ENCODE measurements around the gene ZBTB5. TPM values are rescaled to one million over a fixed set of nuclear protein-coding genes. Genes with fewer than 3 reads are reported as not detected.

The ZBTB5 gene
- total RNA-seq, 1 experiment from 2014 or later, result 8.8 TPM

DNA sequence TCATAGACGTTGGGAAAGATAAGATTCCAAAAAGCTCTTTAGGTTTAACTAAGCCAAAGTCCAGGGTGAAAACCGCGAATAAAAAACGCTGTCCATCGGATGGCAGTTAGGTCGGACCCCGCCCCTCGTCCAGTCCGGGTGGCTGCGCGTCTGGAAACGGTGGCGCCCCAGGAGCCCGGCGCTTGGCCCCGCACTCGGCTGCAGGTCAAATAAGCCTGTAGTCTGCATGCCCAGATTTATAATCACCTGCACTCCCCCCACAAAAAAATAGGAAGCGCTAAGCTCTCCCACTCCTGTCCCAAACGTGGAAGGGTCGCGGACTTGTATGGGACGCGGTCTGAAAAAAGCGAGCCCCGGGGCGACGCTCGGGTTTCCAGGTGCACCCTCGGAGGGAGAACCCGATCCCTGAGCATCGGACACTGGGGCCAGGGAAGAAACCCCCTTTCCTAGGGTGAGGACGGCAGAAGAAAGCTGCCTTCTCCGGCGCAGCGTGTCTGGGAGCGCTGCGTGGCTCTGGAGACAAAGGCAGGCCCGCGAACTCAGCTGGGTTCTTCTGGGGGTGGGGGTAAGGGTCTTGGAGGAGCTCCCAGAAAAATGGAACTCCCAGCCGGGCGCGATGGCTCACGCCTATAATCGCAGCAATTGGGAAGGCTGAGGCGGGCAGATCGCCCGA, 923 bp upstream of the ZBTB5 start:
- BruUV-seq (replicated peaks), result TSS peak; percentile 97
- ChIA-PET POLR2A (ENCODE audit: unreplicated experiment) (interaction anchor here (0.6 to 0.7 kb wide), 3 partner anchors 53 to 568 kb away, joined by 3 to 8 read pairs (median 3); no protein-coding TSS in a partner anchor), CTCF (interaction anchor here (0.8 to 1.8 kb wide), 2 partner anchors 15 to 20 kb away, joined by 3 to 5 read pairs; no protein-coding TSS in a partner anchor)
- Histone ChIP-seq H3K79me2 (ENCODE audit: low read depth) (peaks cover 35% of the 10 kb centered on the region), H4K20me1 (ENCODE audit: insufficient read depth) (0 out of 2 replicates have a peak, but pooled peaks cover 7% of the 10 kb centered on the region), H3K27ac (peak overlapping the region; percentile 80), H3K27me3 (ENCODE audit: insufficient read depth, low read depth) (no peaks in the 10 kb centered on the region), H3F3A (ENCODE audit: insufficient read depth, low read depth) (peaks cover 29% of the 10 kb centered on the region), H3K4me1 (replicated peaks; ENCODE audit: insufficient read depth) (peaks cover 21% of the 10 kb centered on the region), H3K4me3 (peak overlapping the region; percentile 71), H3K36me3 (ENCODE audit: low read depth) (no peaks in the 10 kb centered on the region), H2AFZ (peak overlapping the region; percentile 92), H3K9me3 (ENCODE audit: insufficient read depth, low read depth) (no peaks in the 10 kb centered on the region), H3K4me2 (peak overlapping the region; percentile 82), H3K9me2 (ENCODE audit: insufficient read depth) (no peaks in the 10 kb centered on the region)
- TF ChIP-seq, protein P1, sequence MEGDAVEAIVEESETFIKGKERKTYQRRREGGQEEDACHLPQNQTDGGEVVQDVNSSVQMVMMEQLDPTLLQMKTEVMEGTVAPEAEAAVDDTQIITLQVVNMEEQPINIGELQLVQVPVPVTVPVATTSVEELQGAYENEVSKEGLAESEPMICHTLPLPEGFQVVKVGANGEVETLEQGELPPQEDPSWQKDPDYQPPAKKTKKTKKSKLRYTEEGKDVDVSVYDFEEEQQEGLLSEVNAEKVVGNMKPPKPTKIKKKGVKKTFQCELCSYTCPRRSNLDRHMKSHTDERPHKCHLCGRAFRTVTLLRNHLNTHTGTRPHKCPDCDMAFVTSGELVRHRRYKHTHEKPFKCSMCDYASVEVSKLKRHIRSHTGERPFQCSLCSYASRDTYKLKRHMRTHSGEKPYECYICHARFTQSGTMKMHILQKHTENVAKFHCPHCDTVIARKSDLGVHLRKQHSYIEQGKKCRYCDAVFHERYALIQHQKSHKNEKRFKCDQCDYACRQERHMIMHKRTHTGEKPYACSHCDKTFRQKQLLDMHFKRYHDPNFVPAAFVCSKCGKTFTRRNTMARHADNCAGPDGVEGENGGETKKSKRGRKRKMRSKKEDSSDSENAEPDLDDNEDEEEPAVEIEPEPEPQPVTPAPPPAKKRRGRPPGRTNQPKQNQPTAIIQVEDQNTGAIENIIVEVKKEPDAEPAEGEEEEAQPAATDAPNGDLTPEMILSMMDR (conservative IDR thresholded peaks at IDR 0.05), result no peak
- TF ChIP-seq EZH2 (IDR thresholded peaks at IDR 0.05; ENCODE audit: low read depth), result no peak
- intact Hi-C loops (cut with micrococcal nuclease; ENCODE audit: unreplicated experiment), result no loop called here
- peak; percentile 58 to 72 for DNase-seq

DNA sequence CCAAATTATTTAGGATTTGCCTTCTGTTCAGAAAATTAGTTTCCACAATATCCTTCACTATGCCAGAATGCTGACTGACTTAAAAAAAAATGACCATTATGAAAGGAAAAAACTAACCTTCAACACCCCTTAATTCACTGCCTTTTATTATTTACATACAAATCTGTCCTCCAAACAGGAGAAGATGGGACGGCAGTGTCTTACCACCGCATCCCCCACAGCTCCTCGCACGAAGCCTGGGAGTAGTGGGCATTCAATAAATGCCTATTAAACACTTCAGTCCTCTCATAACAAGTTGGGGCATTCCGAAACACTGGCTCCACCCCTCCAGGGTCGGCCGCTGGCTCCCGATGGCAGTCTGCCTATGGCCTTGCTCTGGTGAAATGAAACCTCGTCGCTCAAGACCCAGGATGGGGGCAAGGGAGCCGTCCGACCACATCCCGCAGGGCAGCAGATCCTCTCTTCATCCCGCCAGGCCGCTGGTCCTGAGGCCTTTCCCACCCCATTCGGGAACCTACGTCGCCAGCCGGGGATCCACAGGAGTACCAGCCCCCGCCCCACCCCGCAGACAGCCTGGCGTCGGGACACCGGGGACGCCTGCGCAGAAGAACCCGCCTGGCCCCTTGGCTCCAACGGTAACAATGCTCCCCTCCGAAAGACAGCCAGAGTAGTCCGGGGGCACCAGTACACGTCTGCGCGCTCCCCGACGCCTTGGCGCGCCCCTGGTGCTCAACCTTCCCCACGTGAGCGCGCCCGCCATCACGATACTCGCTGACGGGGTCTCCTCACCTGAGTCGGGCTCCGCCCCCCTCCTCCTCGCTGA, 613 bp downstream of the ZBTB5 start:
- Histone ChIP-seq H3K9me2 (ENCODE audit: insufficient read depth) (no peaks in the 10 kb centered on the region), H3K27ac (peak overlapping the region; percentile 81), H3K9me3 (ENCODE audit: insufficient read depth, low read depth) (no peaks in the 10 kb centered on the region), H2AFZ (peak overlapping the region; percentile 86), H3K36me3 (ENCODE audit: low read depth) (no peaks in the 10 kb centered on the region), H3K79me2 (ENCODE audit: low read depth) (peaks cover 50% of the 10 kb centered on the region), H3K4me2 (peak overlapping the region; percentile 99), H4K20me1 (ENCODE audit: insufficient read depth) (peaks cover 7% of the 10 kb centered on the region; the same call in 1 of the 2 replicates), H3K27me3 (ENCODE audit: insufficient read depth, low read depth) (no peaks in the 10 kb centered on the region), H3F3A (ENCODE audit: insufficient read depth, low read depth) (peaks cover 27% of the 10 kb centered on the region), H3K4me3 (peak overlapping the region; percentile 92), H3K4me1 (replicated peaks; ENCODE audit: insufficient read depth) (peaks cover 21% of the 10 kb centered on the region)
- DNase-seq, result peak in 1 of 2 experiments; percentile 57
- BruUV-seq (replicated peaks), result no TSS peak
- TF ChIP-seq, protein P1 (conservative IDR thresholded peaks at IDR 0.05), result no peak
- TF ChIP-seq EZH2 (IDR thresholded peaks at IDR 0.05; ENCODE audit: low read depth), result no peak
- ChIA-PET CTCF (interaction anchor here (0.9 to 1.8 kb wide), 2 partner anchors 17 to 52 kb away, joined by 3 to 5 read pairs; no protein-coding TSS in a partner anchor), POLR2A (ENCODE audit: unreplicated experiment) (interaction anchor here (0.6 to 0.7 kb wide), 3 partner anchors 21 to 557 kb away, joined by 6 to 12 read pairs (median 6); no protein-coding TSS in a partner anchor)
- intact Hi-C loops (cut with micrococcal nuclease; ENCODE audit: unreplicated experiment), result loop anchor here (2.0 kb wide), 2 partner anchors 42 to 52 kb away; partner anchors contain the start of gene GRHPR

DNA sequence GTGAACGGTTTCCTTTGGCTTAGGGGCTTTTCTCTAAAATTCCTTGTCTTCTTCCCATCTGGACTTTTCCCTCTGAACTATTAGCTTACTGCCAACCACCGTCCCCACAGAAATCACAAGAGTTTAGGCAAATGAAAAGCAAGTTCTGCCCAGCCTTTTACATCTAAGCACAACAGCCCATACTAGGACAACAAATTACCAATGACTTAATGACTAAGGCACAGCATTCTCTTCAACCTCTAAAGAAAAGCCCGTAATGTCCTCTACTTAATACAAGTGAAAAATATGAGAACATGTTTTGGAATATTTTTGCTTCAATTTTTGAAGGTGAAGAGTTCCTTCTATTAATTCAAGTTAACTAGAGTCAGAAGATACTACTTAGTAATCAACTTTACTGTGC, 1.2 kb downstream of the ZBTB5 start:
- no peaks in the 10 kb centered on the region for H3K27me3 ChIP-seq (ENCODE audit: insufficient read depth, low read depth)
- no peaks in the 10 kb centered on the region for H3K9me3 ChIP-seq (ENCODE audit: insufficient read depth, low read depth)
- H3K4me1 ChIP-seq (replicated peaks; ENCODE audit: insufficient read depth), result peaks cover 21% of the 10 kb centered on the region
- H2AFZ ChIP-seq, result 0 out of 2 replicates have a peak overlapping the region, but pooled peaks have one; percentile 86
- ChIA-PET POLR2A (ENCODE audit: unreplicated experiment) (no interaction called here), CTCF (no interaction called here)
- peaks cover 51% of the 10 kb centered on the region for H3K79me2 ChIP-seq (ENCODE audit: low read depth)
- BruUV-seq (replicated peaks), result no TSS peak
- H3K36me3 ChIP-seq (ENCODE audit: low read depth), result no peaks in the 10 kb centered on the region
- peak overlapping the region; percentile 81 for H3K27ac ChIP-seq
- no peaks in the 10 kb centered on the region for H3K9me2 ChIP-seq (ENCODE audit: insufficient read depth)
- H4K20me1 ChIP-seq (ENCODE audit: insufficient read depth), result peaks cover 7% of the 10 kb centered on the region; the same call in 1 of the 2 replicates
- H3K4me2 ChIP-seq, result peak overlapping the region; percentile 99
- H3K4me3 ChIP-seq, result peak overlapping the region; percentile 92
- DNase-seq, result no peak
- TF ChIP-seq, protein P1 (conservative IDR thresholded peaks at IDR 0.05), result no peak
- no peak for TF ChIP-seq EZH2 (IDR thresholded peaks at IDR 0.05; ENCODE audit: low read depth)
- intact Hi-C loops (cut with micrococcal nuclease; ENCODE audit: unreplicated experiment), result loop anchor here (2.0 kb wide), 2 partner anchors 41 to 51 kb away; partner anchors contain the start of gene GRHPR
- peaks cover 27% of the 10 kb centered on the region for H3F3A ChIP-seq (ENCODE audit: insufficient read depth, low read depth)

Measured in PC-9 (cell line).